Large intestine (tissue), 3 donors: ENCODE measurements around the gene PFN1. TPM values are rescaled to one million over a fixed set of nuclear protein-coding genes. Genes with fewer than 3 reads are reported as not detected.
A peak's percentile ranks its signal among the peaks of the same experiment; 100 is the strongest.

Experiments
- DNase-seq, 2 donors: peaks; one replicate each; pipeline versions ENCODE4 v3.0.0 to v3.0.0-alpha.2; 2013
- H3K27ac ChIP-seq: one replicate; pipeline ENCODE4 v1.5.1; 2013; ENCODE audit warnings: low read length
- H3K27me3 ChIP-seq: 2 replicates; pipeline ENCODE4 v1.6.1; 2013; ENCODE audit warnings: low read length; ENCODE audit not compliant: control insufficient read depth, insufficient read depth
- H3K36me3 ChIP-seq: 2 replicates; pipeline ENCODE4 v1.6.1; 2013; ENCODE audit warnings: low read length; ENCODE audit not compliant: control insufficient read depth, insufficient read depth
- H3K4me1 ChIP-seq: one replicate; pipeline ENCODE4 v1.6.1; 2013; ENCODE audit warnings: low read length; ENCODE audit not compliant: control insufficient read depth, insufficient read depth
- H3K4me3 ChIP-seq: one replicate; pipeline ENCODE4 v1.5.1; 2013; ENCODE audit warnings: low read length
- H3K9me3 ChIP-seq: one replicate; pipeline ENCODE4 v1.6.1; 2013; ENCODE audit warnings: mild to moderate bottlenecking, low read depth, low read length, moderate library complexity; ENCODE audit not compliant: control insufficient read depth
- WGBS: methylation state at CpG from one replicate; pipeline ENCODE4 v1.1.5; 2013; ENCODE audit warnings: low lambda C conversion rate; ENCODE audit not compliant: insufficient coverage; 5-methylcytosine and 5-hydroxymethylcytosine counted together
- polyA plus RNA-seq: library from polyadenylated mRNA; unstranded; fragments of 120-200 nt; gene quantifications from one replicate; pipeline ENCODE4 v1.2.1, GENCODE V29; 2013

The PFN1 gene
- polyA plus RNA-seq, 1 donor, result 557 TPM

DNA sequence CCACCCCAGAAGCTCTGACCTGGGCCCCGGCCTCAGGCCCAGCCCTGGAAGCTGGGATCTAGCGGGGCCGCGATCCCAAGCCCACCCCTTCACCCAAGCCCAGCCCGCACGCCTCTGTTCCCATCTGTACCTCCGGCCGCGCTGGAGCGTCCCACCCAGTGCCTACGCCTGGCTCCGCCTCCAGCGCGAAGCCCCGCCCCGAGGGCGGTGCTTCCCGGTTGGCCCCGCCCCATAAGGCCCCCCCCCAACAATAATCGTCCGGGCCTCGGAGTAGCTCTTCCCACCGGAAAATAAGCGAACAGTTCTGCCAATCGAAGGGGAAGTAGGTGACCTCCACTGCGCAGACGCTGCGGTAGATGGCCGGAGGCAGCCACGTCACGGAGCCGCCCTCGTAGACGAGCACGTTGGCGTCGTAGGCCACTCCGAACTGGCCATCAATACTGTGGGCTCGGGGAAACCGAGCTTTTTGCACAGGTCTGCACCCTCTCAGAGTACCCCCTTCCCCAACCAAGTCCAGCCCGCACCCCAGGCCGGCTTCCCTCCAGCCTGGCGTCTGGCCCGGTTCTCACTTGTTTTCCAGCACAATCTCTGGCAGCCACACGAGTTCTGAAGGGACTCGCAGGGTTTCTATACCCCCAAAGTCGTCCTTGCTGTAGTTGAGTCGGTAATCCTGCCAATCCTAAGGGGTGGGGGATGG, 46.5 kb downstream of the PFN1 start:
- Histone ChIP-seq H3K27me3 (peaks cover 32% of the 10 kb centered on the region), H3K4me3 (peak overlapping the region; percentile 58)
- no CpG with 5 or more reads among the region's 48 CpGs for WGBS

GRCh38 chr17:4901108-4901647, 47.2 kb downstream of the PFN1 start:
- WGBS, result no CpG with 5 or more reads among the region's 37 CpGs
- Histone ChIP-seq H3K36me3 (peaks cover 15% of the 10 kb centered on the region), H3K27ac (peak overlapping the region; percentile 2), H3K4me3 (peak overlapping the region; percentile 58), H3K27me3 (peaks cover 32% of the 10 kb centered on the region), H3K4me1 (peaks cover 32% of the 10 kb centered on the region), H3K9me3 (peaks cover 17% of the 10 kb centered on the region)
- DNase-seq, result no peak

More for the DNA sequence above, 46.5 kb downstream of the PFN1 start:
- no peak for DNase-seq
- peaks cover 9% of the 10 kb centered on the region for H3K36me3 ChIP-seq
- peaks cover 17% of the 10 kb centered on the region for H3K9me3 ChIP-seq
- H3K27ac ChIP-seq, result peak overlapping the region; percentile 21
- H3K4me1 ChIP-seq, result peaks cover 32% of the 10 kb centered on the region

DNA sequence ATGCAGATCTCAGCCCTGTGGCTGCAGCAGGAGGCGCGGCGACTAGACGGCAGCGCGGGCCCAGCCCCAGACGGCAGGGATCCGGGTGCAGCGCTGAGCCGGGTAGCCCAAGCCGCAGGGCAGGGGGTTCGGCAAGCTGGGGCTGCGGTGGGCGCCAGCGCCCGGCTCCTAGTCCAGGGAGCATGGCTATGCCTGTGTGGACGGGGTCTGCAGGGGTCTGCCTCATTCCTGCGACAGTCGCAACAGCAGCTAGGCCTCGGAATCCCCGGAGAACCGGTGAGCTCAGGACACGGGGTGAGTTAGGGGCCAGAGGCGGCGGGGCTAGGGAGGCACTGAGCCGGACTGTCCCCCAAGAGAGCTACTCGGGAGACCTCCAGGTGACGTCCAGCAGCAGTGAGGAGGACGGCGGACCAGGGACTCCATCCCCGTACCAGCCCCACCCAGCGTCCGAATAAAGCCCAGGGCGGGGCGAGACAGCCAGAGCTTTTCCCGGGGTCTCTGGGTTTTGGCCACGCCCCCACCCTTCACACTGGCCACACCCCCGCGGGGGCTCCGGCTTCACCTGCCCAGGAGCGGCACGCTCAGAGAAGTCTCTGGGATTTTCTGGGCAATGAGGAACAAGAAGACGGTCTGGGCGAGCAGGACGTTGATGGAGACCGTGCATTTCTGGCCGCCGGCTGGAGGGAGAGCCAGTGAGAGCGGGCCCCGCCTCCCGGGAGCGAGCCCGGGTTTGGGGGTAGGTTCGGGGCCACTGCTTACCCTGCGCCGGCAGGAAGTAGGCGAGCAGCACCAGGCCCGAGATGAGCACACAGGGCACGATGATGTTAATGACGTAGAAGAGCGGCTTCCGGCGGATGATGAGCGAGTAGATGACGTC, 47.9 kb downstream of the PFN1 start:
- Histone ChIP-seq H3K4me1 (peaks cover 32% of the 10 kb centered on the region), H3K27me3 (peaks cover 32% of the 10 kb centered on the region), H3K27ac (peak overlapping the region; percentile 2), H3K9me3 (peaks cover 17% of the 10 kb centered on the region), H3K36me3 (peaks cover 22% of the 10 kb centered on the region), H3K4me3 (peak overlapping the region; percentile 58)
- DNase-seq, result peak; percentile 53 to 58
- WGBS, result no CpG with 5 or more reads among the region's 65 CpGs

DNA sequence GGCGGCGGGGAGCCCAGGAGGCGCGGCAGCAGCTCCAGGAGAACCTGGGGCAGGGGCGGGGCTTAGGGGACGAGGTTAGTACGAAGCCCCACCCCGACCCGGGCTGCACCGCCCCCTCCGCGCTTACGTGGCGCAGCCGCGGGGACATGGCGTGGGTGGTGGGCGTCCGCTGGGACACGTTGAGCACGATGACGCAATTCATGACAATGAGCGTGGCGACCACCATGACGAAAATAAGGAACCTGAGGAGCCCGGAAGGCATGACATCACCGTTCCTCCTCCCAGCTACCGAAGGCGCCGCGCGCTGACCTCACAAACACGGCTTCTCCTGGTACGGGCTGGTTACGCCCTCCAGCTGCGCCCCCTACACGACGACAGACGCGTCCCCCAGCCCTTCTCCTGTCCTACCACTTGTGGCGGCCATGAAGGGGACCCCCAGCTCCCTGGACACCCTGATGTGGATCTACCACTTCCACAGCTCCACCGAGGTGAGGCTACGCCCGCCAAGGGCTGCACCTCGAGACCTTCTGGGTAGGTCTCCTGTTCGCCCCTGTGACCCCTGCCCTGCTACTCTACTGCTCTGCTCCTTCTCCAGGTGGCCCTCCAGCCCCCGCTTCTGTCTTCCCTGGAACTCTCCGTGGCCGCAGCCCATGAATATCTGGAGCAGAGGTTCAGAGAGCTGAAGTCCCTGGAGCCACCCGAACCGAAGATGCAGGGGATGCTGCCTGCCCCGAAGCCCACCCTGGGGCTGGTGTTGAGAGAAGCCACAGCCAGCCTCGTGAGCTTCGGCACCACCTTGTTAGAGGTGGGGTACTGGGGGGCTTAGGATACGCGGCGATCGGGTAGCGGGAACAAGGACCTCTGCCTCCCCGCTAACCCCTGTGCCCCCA, 48.7 kb downstream of the PFN1 start, which contains the start of gene C17orf107:
C17orf107 (plus strand) TSS at position 196 of the 890 bp plus-strand sequence; CDS start at position 423, 227 bp downstream.
- DNase-seq, result peak; percentile 79 to 85
- Histone ChIP-seq H3K9me3 (peaks cover 17% of the 10 kb centered on the region), H3K4me1 (peaks cover 32% of the 10 kb centered on the region), H3K36me3 (peaks cover 31% of the 10 kb centered on the region), H3K4me3 (peak within 1 kb of the TSS; percentile 58), H3K27me3 (peaks cover 32% of the 10 kb centered on the region), H3K27ac (no peak within 1 kb of the TSS)
- no CpG with 5 or more reads among the region's 60 CpGs for WGBS

GRCh38 chr17:4898927-4899326, 49.4 kb downstream of the PFN1 start:
- Histone ChIP-seq H3K4me1 (peaks cover 37% of the 10 kb centered on the region), H3K27me3 (peaks cover 32% of the 10 kb centered on the region), H3K9me3 (peaks cover 17% of the 10 kb centered on the region), H3K36me3 (peaks cover 37% of the 10 kb centered on the region), H3K27ac (no peak overlapping the region), H3K4me3 (peak overlapping the region; percentile 58)
- no peak for DNase-seq
- no CpG with 5 or more reads among the region's 34 CpGs for WGBS

DNA sequence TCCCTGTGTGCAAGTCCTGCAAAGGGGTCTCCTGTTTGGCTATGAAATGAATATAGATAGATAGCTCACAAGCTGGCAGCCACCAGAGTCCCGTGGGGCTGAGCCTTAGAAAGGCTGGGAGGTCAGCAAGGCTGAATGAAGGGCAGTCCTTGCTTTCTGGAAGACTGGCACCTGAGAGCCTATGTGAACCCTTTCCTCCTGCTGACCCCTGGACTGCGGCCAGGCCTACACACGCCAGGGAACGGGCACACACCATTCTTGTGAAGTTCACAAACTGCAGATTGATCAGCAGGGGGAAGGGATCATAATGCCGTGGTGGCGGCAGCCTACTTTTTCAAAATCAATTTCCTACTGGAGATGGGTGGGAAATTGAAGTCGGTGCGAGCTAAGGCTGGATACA, 50.0 kb downstream of the PFN1 start:
- WGBS, result no CpG with 5 or more reads among the region's 8 CpGs
- DNase-seq, result no peak
- no peak overlapping the region for H3K27ac ChIP-seq
- peaks cover 36% of the 10 kb centered on the region for H3K4me1 ChIP-seq
- H3K27me3 ChIP-seq, result peaks cover 32% of the 10 kb centered on the region
- peaks cover 17% of the 10 kb centered on the region for H3K9me3 ChIP-seq
- no peak overlapping the region for H3K4me3 ChIP-seq
- peaks cover 43% of the 10 kb centered on the region for H3K36me3 ChIP-seq

- peaks cover 33% of the 10 kb centered on the region for H3K4me1 ChIP-seq
- WGBS, result 80% methylated on average over 1 of the region's 5 CpGs
- H3K9me3 ChIP-seq, result peaks cover 17% of the 10 kb centered on the region
- peaks cover 32% of the 10 kb centered on the region for H3K27me3 ChIP-seq
- no peak overlapping the region for H3K27ac ChIP-seq
- peaks cover 49% of the 10 kb centered on the region for H3K36me3 ChIP-seq
- H3K4me3 ChIP-seq, result no peak overlapping the region
- DNase-seq, result no peak
These were observed 50.5 kb downstream of the PFN1 start for GRCh38 chr17:4897785-4898184.

GRCh38 chr17:4897198-4897687, 51.1 kb downstream of the PFN1 start:
- Histone ChIP-seq H3K27me3 (peaks cover 32% of the 10 kb centered on the region), H3K36me3 (peaks cover 54% of the 10 kb centered on the region)
- WGBS, result no CpG with 5 or more reads among the region's 10 CpGs

DNA sequence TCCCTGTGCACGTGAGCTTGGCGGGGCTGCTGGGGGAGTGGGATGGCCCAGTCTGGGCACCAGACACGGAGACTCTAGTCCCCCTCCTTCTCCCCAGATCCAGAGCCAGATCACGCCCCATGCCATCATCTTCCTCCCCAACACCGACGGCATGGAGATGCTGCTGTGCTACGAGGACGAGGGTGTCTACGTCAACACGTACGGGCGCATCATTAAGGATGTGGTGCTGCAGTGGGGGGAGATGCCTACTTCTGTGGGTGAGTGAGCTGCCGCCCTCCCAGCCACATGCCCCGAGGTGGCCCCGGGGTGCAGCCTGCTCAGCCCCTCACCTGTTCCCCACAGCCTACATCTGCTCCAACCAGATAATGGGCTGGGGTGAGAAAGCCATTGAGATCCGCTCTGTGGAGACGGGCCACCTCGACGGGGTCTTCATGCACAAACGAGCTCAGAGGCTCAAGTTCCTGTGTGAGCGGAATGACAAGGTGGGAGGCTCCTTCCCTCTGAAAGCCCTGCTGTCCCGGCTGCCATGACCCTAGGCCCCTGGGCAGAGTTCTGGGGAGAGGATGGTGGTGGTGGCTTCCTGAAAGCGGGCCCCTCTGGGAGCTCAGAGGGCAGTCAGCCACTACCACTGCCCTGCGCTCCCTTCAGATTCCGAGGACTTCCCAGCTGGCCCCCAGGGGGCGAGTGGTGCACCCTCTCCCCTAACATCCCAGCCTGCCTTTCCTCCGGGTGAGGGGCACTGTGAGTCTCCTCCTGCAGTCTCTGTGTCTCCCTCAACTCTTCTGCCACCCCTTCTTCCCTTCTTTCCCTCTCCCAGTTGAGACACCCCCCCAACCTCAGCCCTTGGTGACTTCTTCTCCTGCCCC, 51.8 kb downstream of the PFN1 start:
- Histone ChIP-seq H3K4me3 (no peak overlapping the region), H3K9me3 (peaks cover 15% of the 10 kb centered on the region), H3K4me1 (peaks cover 31% of the 10 kb centered on the region), H3K27me3 (peaks cover 27% of the 10 kb centered on the region), H3K36me3 (peaks cover 61% of the 10 kb centered on the region), H3K27ac (no peak overlapping the region)
- WGBS, result no CpG with 5 or more reads among the region's 27 CpGs
- no peak for DNase-seq

More at GRCh38 chr17:4897198-4897687, 51.1 kb downstream of the PFN1 start:
- DNase-seq, result no peak
- peaks cover 17% of the 10 kb centered on the region for H3K9me3 ChIP-seq
- H3K4me1 ChIP-seq, result peaks cover 31% of the 10 kb centered on the region
- no peak overlapping the region for H3K27ac ChIP-seq
- no peak overlapping the region for H3K4me3 ChIP-seq
